Vagina (tissue), 2 donors: ENCODE results near the gene LNX2. TPM values are rescaled to one million over a fixed set of nuclear protein-coding genes. Genes with fewer than 3 reads are reported as not detected.

ENCODE experiments used
- DNase-seq, 2 donors: peaks; one replicate each; pipeline ENCODE4 v3.0.0-alpha.2; 2017; ENCODE audit errors: extremely low spot score in 2 of 2
- H3K27ac ChIP-seq: fragments of 200-600 bp; sonication (generic); one replicate; pipeline ENCODE4 v1.5.1; 2019
- H3K27me3 ChIP-seq: fragments of 200-600 bp; sonication (generic); one replicate; pipeline ENCODE4 v1.5.1; 2019
- H3K36me3 ChIP-seq, 2 donors: fragments of 200-600 bp; sonication (generic); one replicate each; pipeline ENCODE4 v1.5.1; 2017 to 2019
- H3K4me1 ChIP-seq: fragments of 200-600 bp; sonication (generic); one replicate; pipeline ENCODE4 v1.5.1; 2019
- H3K4me3 ChIP-seq, 2 donors: fragments of 200-600 bp; sonication (generic); 1 replicate in 1 of 2; 2 replicates in 1 of 2; pipeline ENCODE4 v1.5.1; 2016 to 2019
- H3K9me3 ChIP-seq: fragments of 200-600 bp; sonication (generic); one replicate; pipeline ENCODE4 v1.5.1; 2019
- POLR2A ChIP-seq, 2 donors: fragments of 450-650 bp; IDR thresholded peaks; one replicate each; pipeline ENCODE4 v1.6.1; 2017; ENCODE audit warnings: antibody characterized with exemption in 2 of 2, mild to moderate bottlenecking in 2 of 2, moderate library complexity in 2 of 2
- POLR2AphosphoS5 ChIP-seq, 2 donors: sonication (generic); formaldehyde crosslinking; IDR thresholded peaks; one replicate each; pipeline ENCODE4 v1.9.0; 2017; ENCODE audit warnings: antibody characterized with exemption in 2 of 2, mild to moderate bottlenecking in 2 of 2, low read depth in 1 of 2; ENCODE audit not compliant: insufficient read depth in 1 of 2
- intact Hi-C: fragments of 100-400 bp; cut with DNase I; formaldehyde crosslinking; loops from one replicate; pipeline ENCODE4 v1.15.1; 2023
- total RNA-seq: library from RNA; depleted of rRNA; stranded (reverse); fragments of >200 nt; gene quantifications from one replicate; pipeline ENCODE4 v1.2.3, GENCODE V29; 2016
- TF ChIP-seq, protein P1 (sequence below), 3 experiments: fragments of 450-650 bp in 2 of 3; fragments of 200-600 bp in 1 of 3; sonication (generic) in 1 of 3; IDR thresholded peaks; one replicate each; pipeline ENCODE4 v1.5.1; 2017 to 2019; ENCODE audit warnings: antibody characterized with exemption in 3 of 3, mild to moderate bottlenecking in 2 of 3, moderate library complexity in 2 of 3

Gene LNX2
- total RNA-seq, 1 donor from 2014 or later: 12.0 TPM

DNA sequence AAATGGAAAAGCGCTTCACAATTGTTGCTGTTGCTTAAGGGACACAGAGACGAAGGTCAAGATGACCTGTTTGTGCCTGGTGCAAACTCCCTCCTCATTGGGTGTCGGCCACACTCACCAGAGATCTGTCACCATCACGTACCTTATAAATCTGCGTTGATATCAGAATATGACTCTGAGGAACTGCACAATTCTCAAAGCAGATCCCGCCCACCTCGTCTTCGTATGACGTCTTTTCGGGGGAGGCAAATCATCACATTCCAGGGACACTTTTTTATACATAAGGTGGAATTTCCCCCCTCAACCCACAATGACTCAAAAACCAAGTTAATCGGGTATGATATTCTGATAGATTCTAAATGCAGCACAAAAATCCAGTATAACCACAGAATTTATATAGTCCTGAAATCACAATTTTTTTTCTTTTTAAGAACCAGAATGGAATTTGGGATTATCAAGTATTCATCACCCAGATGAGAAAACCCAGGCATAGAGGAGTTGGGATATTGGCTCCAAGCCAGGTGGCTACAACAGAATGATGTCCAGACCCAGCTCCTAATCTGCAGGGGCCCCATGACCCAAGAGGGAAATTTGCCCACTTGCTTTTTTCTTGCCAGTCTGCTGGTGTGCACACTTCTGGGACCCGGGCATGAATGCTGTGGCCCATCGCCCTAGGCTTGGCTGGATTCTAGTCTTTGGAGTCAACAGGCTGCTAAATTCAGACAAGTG lies 119.4 kb downstream of the LNX2 start:
- Histone ChIP-seq H3K4me3 (no peak overlapping the region), H3K27me3 (no peaks in the 10 kb centered on the region), H3K27ac (no peak overlapping the region), H3K9me3 (no peaks in the 10 kb centered on the region), H3K36me3 (no peaks in the 10 kb centered on the region), H3K4me1 (peaks cover under 1% of the 10 kb centered on the region)
- intact Hi-C loops: no loop called here
- TF ChIP-seq POLR2AphosphoS5 (IDR thresholded peaks at IDR 0.05; ENCODE audit: insufficient read depth in 1 of 2, low read depth in 1 of 2) (no peak), POLR2A (IDR thresholded peaks at IDR 0.05) (no peak)
- TF ChIP-seq, protein P1, sequence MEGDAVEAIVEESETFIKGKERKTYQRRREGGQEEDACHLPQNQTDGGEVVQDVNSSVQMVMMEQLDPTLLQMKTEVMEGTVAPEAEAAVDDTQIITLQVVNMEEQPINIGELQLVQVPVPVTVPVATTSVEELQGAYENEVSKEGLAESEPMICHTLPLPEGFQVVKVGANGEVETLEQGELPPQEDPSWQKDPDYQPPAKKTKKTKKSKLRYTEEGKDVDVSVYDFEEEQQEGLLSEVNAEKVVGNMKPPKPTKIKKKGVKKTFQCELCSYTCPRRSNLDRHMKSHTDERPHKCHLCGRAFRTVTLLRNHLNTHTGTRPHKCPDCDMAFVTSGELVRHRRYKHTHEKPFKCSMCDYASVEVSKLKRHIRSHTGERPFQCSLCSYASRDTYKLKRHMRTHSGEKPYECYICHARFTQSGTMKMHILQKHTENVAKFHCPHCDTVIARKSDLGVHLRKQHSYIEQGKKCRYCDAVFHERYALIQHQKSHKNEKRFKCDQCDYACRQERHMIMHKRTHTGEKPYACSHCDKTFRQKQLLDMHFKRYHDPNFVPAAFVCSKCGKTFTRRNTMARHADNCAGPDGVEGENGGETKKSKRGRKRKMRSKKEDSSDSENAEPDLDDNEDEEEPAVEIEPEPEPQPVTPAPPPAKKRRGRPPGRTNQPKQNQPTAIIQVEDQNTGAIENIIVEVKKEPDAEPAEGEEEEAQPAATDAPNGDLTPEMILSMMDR (IDR thresholded peaks at IDR 0.05): no peak
- no peak for DNase-seq

DNA sequence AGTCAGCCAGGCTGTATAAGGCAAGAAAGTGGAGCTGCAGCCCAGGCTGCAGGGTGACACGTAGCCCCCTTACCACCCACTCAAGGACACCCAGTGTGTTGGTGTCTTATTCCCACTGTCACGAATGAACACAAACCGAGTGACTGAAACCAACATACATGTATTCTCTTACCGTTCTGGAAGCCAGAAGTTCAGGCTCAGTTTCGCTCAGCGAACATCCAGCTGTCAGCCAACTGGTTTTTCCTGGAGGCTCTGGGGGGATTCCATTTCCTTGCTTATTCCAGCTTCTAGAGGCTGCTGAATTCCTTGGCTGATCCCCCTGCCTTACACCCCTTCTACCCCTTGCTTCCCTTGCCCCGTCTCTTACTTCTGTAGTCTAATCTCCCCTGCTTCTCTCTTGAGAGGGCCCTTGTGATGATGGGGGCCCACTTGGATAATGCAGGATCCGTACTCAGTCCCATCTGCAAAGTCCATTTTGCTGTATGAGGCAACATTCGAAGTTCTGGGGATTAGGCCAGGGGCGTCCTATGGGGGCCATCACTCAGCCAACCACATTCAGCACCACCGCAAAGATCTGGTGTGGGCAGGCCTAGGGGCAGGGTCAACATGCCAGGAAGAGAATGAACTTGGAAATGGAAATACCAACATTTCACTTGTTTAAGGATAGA lies 122.6 kb downstream of the LNX2 start:
- no peaks in the 10 kb centered on the region for H3K27me3 ChIP-seq
- peaks cover 5% of the 10 kb centered on the region for H3K4me1 ChIP-seq
- TF ChIP-seq POLR2AphosphoS5 (IDR thresholded peaks at IDR 0.05; ENCODE audit: insufficient read depth in 1 of 2, low read depth in 1 of 2) (no peak), POLR2A (IDR thresholded peaks at IDR 0.05) (no peak)
- TF ChIP-seq, protein P1 (IDR thresholded peaks at IDR 0.05): no peak
- no peaks in the 10 kb centered on the region for H3K36me3 ChIP-seq
- no peak overlapping the region for H3K27ac ChIP-seq
- intact Hi-C loops: no loop called here
- no peaks in the 10 kb centered on the region for H3K9me3 ChIP-seq
- no peak overlapping the region for H3K4me3 ChIP-seq
- no peak for DNase-seq

DNA sequence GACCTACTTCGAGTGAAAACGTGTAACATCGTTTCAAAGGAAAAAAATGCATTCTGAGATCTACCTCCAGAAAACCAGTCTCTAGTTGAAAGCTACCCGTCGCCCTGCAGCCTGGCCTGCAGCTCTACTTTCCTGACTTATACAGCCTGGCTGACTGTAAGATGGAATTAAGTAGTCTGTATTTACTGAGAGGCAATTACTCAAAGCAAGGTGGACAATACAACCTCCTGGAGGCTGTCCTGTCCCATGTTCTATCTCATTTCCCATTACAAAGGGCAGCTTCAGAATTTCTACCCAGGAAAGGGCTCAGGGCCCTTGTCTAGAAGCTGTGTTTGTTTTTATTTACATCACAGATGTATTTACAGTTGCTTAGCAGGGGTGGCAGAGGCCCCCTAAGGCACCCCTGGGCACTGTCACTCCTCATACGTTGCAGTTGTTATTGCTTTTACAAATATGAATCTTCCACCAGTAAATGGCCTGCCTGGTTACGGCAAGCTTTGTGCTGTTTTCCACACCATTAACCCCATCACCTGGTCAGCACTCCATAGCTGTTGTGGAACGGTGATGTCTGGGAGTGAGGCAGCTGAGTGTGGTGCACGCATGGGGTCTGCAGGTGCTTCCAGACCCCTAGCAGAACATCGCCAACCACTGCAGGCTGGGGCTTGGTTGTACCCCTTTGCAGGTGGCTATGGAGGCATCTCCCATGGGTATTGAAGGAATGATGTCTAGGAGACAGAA lies 123.6 kb downstream of the LNX2 start:
- Histone ChIP-seq H3K4me1 (peaks cover 5% of the 10 kb centered on the region), H3K9me3 (no peaks in the 10 kb centered on the region), H3K36me3 (no peaks in the 10 kb centered on the region), H3K27me3 (no peaks in the 10 kb centered on the region), H3K4me3 (no peak overlapping the region), H3K27ac (no peak overlapping the region)
- TF ChIP-seq POLR2A (IDR thresholded peaks at IDR 0.05) (no peak), POLR2AphosphoS5 (IDR thresholded peaks at IDR 0.05; ENCODE audit: insufficient read depth in 1 of 2, low read depth in 1 of 2) (no peak)
- TF ChIP-seq, protein P1 (IDR thresholded peaks at IDR 0.05): no peak
- no peak for DNase-seq
- intact Hi-C loops: no loop called here

DNA sequence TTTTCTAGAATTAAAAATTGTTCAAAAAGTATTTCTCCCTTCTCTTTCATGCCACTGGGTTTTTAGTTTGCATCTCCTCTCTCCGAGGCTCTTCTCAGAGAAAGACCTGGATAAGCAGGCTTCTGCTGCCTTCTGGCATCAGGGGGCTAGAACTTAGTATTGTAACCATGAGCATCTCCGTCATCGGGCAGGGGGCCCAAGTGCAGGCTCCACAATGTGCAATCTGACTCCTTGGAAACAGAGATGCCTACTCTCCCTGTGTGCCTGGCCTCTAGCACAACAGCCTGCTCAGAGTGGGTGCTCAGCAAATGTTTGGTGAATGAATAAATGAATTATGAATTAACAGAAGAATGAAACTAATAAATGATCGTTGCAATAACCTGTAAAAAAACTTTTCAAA lies 124.3 kb downstream of the LNX2 start:
- no peak overlapping the region for H3K27ac ChIP-seq
- TF ChIP-seq POLR2AphosphoS5 (IDR thresholded peaks at IDR 0.05; ENCODE audit: insufficient read depth in 1 of 2, low read depth in 1 of 2): no peak
- TF ChIP-seq, protein P1 (IDR thresholded peaks at IDR 0.05): no peak
- TF ChIP-seq POLR2A (IDR thresholded peaks at IDR 0.05): no peak
- no peak overlapping the region for H3K4me3 ChIP-seq
- peaks cover 5% of the 10 kb centered on the region for H3K4me1 ChIP-seq
- no peaks in the 10 kb centered on the region for H3K27me3 ChIP-seq
- intact Hi-C loops: no loop called here
- H3K36me3 ChIP-seq: no peaks in the 10 kb centered on the region
- no peak for DNase-seq
- H3K9me3 ChIP-seq: no peaks in the 10 kb centered on the region

Other genes starting within 250 kb of the LNX2 start
- 142 TPM for gene GTF3A, start 195.9 kb downstream of the LNX2 start, total RNA-seq
- gene MTIF3, start 170.0 kb downstream of the LNX2 start, total RNA-seq: 30.0 TPM
- gene POLR1D, start 1.4 kb upstream of the LNX2 start, total RNA-seq: 74.2 TPM
- gene GSX1, start 172.0 kb upstream of the LNX2 start, total RNA-seq: not detected